SH-SY5Y (cell line): ENCODE data around the gene CEP63.

Source experiments
- GATA2 ChIP-seq: IDR thresholded peaks from 2 replicates; pipeline ENCODE4 v1.6.1; 2011; ENCODE audit warnings: mild to moderate bottlenecking, low read depth, low read length
- GATA3 ChIP-seq: IDR thresholded peaks from 2 replicates; pipeline ENCODE4 v1.6.1; 2011; ENCODE audit warnings: low read depth, mild to moderate bottlenecking, low read length, moderate library complexity

DNA sequence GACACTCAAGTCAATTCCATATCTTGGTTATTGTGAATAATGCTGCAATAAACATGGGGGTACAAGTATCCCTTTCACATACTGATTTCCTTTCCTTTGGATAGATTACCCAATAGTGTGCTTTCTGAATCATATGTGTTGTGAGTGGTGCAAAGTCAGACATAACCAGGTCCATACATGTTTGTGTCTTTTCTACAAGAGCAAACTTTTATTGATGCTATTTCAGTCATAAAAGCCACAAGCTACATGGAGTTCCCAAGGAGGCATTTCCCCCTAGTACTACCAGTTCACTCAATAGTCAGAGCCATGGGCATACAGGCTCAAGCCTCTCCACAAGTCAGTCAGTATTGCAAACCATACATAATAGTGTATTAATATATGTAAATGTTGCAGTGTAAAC, 10.1 kb downstream of the CEP63 start:
- TF ChIP-seq GATA3 (no peak), GATA2 (no peak)
